Activated naive CD8-positive, alpha-beta T cell treated with anti-CD3 and anti-CD28 coated beads, Interleukin-2, amount 50 U/mL, for 16 hours (primary cell): ENCODE measurements around the gene KRT6B.
"Not testable (repeated sequence)": the region's sequence is repeated elsewhere in the genome, so short reads cannot be mapped to it uniquely, and the experiment has no call there.

Experiments
- DNase-seq: peaks from one replicate; pipeline ENCODE4 v3.0.0-alpha.2; 2020; ENCODE audit warnings: low read depth, low spot score

Gene KRT6B

DNA sequence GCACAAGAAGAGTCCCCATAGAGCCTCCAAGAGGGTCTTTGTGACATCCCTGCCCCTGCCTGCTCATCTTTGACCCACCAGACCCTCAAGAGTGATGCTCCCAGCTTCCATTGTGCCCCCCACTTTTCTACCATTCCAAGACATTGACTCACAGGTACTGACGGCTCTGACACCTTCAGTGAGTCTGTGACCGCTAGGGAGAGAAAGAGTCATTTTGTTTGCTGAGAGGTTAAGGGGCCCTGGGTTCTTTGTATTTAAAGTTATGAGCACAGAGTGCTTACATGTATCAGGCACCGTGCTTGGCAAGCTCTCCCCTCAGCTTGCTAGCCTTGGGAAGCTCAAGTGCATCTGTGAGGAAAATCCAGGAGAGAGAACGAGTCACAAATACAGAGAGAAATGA lies 38.7 kb downstream of the KRT6B start:
- DNase-seq = no peak

DNA sequence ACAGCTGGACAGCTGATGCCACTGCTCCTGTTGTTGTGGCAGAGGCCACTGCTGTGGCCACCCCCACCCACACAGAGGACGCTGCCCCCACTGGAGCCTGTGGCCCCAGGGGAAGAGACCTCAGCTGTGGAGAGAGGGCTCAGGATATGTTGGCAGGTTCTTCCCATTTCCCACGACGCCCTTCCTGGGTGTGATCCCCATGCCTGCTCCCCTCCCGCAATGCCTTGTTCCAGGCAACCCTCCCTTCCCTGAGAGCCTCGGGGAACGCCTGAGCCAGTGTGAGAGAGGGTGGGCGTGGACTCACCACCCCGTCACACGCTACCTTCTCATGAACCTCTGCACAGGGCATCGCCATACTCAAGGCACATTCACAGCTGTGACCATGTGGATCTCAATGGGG lies 40.1 kb downstream of the KRT6B start:
- DNase-seq = no peak

- DNase-seq = not testable (repeated sequence)
Observed at GRCh38 chr12:52410589-52411248, 41.2 kb downstream of the KRT6B start.

DNA sequence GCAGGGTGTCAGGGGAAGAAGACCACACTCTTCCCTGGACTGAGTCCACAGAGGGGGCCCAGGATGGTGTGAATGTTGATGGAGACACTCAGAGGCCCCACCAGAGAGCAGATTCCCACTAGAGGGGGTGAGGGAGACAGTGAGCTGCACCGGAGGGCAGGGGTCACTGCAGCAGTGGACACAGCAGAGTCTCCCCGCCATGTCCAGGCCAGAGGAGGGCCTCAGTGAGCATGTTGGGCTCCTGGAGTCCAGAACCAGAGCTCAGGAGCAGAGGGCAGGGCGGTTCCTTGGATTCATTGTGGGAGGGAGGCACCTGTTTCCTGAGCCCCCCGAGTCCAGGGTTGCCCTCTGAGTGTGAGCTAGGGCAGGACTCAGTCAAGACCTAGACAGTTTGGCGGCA lies 44.0 kb downstream of the KRT6B start:
- DNase-seq = no peak

GRCh38 chr12:52405922-52406385 lies 46.0 kb downstream of the KRT6B start, which contains the start of gene KRT82:
TSS of gene KRT82 (minus strand) at chr12:52406335. CDS start at chr12:52406277, 58 bp downstream.
- DNase-seq = no peak

DNA sequence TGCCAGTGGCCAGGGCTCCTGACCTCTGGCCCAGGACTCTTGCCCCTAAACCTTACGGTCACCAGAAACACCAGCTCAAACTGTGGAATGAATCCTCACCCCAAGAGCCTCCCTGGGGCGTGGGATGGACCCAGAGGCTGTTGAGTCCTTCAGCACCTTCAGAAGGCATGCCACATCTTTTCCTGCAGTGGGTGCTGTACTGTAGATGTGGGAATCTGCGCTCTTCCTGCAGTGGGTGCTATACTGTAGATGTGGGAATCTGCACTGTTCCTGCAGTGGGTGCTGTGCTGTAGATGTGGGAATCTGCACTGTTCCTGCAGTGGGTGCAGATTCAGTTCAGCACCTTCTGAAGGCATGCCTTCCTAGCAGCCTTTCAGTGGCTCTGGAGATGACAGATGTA lies 47.0 kb downstream of the KRT6B start:
- no peak for DNase-seq

DNA sequence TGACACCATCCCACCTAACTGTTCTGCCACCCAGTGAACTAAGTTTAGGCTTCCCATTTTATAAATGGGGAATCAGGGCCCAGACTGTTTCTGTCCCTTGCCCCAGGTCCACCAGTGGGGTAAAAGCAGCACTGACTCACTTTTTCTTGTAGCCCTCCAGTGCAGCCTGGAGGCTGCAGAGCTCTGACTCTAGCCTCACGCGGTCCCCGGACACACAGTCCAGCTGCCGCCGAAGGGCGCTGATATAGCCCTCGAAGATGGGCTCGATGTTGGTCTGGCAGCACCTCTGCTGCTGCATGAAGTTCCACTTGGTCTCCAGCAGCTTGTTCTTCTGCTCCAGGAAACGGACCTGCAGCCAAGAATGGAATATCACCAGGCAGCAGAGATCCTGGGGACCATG lies 48.4 kb downstream of the KRT6B start:
- no peak for DNase-seq

- no peak for DNase-seq
Observed at GRCh38 chr12:52402873-52403540, 48.9 kb downstream of the KRT6B start.

GRCh38 chr12:52402377-52402776 lies 49.6 kb downstream of the KRT6B start:
- DNase-seq = no peak

DNA sequence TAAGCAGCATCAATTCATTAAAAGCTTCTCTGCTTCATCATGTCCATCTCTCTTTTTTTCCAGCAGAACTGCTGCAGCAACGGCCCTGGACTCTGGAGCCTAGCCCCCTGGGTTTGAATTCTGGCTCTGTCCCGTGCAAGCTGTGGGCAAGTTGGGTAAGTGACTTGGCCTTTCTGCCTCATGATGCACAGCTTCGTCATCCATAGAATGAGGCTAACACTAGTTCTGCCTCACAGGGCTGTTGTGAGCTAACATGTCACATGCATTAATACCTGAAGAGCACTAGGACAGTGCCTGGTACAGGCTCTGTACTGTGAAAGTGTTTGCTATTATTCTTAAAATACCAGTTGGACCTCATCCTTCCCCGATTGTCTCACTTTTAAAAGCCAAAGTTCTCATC lies 50.0 kb downstream of the KRT6B start:
- no peak for DNase-seq

DNA sequence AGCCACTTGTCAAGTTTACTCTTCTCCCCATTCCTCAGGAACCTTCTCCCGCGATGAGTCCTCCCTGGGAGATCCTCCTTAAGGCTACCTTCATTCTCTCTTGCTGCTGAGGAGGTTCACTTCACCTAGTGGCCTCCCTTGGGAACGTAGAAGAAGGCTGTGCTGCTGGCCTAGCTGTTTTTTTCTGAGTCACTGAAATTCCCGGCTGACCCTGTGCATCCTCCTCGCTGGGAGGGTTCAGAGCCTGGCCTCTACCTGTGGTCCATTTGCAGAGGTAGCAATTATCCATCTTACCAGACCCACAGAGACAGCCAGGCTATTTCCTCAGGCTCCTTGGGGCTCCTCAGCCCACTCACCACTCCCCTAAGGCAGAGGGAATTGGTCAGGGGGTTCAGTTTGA lies 50.4 kb downstream of the KRT6B start:
- no peak for DNase-seq

DNA sequence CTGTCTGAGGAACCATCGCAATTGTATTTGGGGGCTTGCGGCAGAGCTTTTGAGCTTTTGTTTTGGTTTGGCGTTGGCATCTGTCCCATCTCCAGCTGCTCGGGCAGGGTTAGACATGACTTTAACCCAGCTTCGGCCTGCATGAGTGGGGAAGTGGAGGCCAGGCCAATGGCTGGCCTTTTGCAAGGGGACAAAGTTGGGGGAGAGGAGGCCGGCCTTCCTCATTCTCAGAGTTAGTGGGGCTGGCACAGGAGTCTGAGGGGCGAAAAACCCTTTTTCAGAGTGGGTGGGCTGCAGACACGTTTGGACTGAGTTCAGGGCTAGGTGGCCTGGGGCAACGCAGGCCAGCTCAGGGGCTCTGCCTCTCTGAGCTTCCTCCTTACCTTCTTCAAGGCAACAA lies 51.0 kb downstream of the KRT6B start:
- no peak for DNase-seq

GRCh38 chr12:52399756-52400155 lies 52.2 kb downstream of the KRT6B start:
- DNase-seq = no peak

DNA sequence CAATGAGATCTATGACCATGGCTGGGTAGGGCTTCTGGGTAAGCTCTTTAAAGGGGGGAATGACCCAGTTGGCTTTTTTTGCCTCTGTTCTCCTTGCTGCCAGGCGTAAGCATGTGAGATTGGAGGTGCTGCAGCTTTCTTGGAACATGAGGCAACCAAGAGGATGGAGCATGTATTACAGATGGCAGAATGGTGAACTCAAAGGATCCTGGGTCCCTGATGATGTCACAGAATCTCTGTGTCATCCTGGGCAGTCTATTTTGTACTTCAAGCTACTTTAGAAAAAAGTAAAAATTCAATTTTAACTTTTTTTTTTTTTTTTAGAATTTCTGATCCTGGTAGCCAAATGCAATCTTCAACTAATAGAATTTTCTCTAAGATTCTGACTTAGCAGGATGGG lies 53.8 kb downstream of the KRT6B start:
- DNase-seq = no peak

- no peak for DNase-seq
Observed at GRCh38 chr12:52396656-52397055, 55.3 kb downstream of the KRT6B start.
